Measurements from ENCODE around the gene RAB11B. TPM values are rescaled to one million over a fixed set of nuclear protein-coding genes. Genes with fewer than 3 reads are reported as not detected.

RAB11B gene
- total and polyA plus RNA-seq, 2 of the 13 experiments (the other 11 are each of a cell fraction or from before 2014, with no cell fraction given) = 6.0 to 28.4 TPM

DNA sequence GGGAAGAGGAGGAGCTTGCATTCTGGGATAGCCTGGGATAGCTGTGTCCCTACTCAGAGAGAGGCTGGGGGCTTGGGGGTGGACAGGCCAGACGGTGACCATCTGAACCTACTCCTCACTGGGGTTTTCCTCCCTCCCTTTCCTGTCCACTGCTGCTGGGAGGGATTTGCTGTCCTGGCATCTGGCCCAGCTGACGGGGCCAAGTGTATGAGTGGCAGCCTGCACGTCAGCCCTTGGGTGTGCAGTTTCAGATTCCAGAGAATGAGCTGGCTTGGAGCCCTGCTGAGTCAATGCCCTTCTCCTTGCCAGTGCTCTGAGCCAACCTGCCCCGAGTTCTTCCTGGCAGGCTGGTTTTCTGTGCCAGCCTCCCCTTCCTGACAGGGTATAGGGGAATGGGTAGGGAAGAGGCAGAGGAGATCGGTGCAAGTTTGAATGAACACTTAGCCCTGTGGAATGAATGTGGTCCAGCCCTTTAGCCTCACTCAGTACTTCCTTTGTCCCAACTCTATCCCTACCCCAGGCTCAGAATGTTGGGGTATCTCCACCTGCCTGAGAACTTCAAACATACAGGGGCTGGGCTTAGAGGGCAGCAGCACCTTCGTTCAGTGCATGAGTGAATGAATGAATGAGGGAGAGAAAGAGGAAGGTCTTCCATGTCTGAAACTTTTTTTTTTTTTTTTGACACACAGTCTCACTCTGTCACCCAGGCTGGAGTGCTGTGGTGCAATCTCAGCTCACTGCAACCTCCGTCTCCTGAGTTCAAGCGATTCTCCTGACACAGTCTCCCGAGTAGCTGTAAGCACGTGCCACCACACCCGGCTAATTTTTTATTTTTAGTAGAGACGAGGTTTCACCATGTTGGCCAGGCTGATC, 28.0 kb upstream of the RAB11B start (continued):
- TF ChIP-seq ZNF607 (CRISPR knock-in tag; IDR thresholded peaks at IDR 0.05; ENCODE audit: borderline replicate concordance) (0 out of 2 replicates have a peak, but pooled peaks have one; percentile 31), MIXL1 (CRISPR knock-in tag; IDR thresholded peaks at IDR 0.05) (no peak), NKX3-1 (CRISPR knock-in tag; IDR thresholded peaks at IDR 0.05) (no peak), NFIC (IDR thresholded peaks at IDR 0.05; ENCODE audit: low read length) (peak; percentile 35; the same call in 1 of the 2 replicates), ZNF512B (CRISPR knock-in tag; IDR thresholded peaks at IDR 0.05; ENCODE audit: borderline replicate concordance) (no peak), ZNF296 (CRISPR knock-in tag; conservative IDR thresholded peaks at IDR 0.05) (no peak), ZNF777 (CRISPR knock-in tag; IDR thresholded peaks at IDR 0.05) (no peak), ZNF180 (CRISPR knock-in tag; IDR thresholded peaks at IDR 0.05; ENCODE audit: borderline replicate concordance, low read depth) (no peak), NFKBIZ (CRISPR knock-in tag; IDR thresholded peaks at IDR 0.05) (no peak), SAFB2 (CRISPR knock-in tag; IDR thresholded peaks at IDR 0.05; ENCODE audit: borderline replicate concordance, low read depth) (no peak), FOXC1 (CRISPR knock-in tag; IDR thresholded peaks at IDR 0.05; ENCODE audit: borderline replicate concordance) (0 out of 2 replicates have a peak, but pooled peaks have one; percentile 19), ZMYM4 (CRISPR knock-in tag; IDR thresholded peaks at IDR 0.05) (0 out of 2 replicates have a peak, but pooled peaks have one; percentile 21), ZNF720 (CRISPR knock-in tag; IDR thresholded peaks at IDR 0.05) (no peak), TP53 (CRISPR knock-in tag; conservative IDR thresholded peaks at IDR 0.05) (no peak), BORCS8-MEF2B (CRISPR knock-in tag; IDR thresholded peaks at IDR 0.05) (no peak), HMGA1 (CRISPR knock-in tag; conservative IDR thresholded peaks at IDR 0.05) (no peak), MYNN (CRISPR knock-in tag; IDR thresholded peaks at IDR 0.05; ENCODE audit: low read depth) (no peak), ARNT (IDR thresholded peaks at IDR 0.05) (no peak), ZFP1 (CRISPR knock-in tag; IDR thresholded peaks at IDR 0.05) (no peak)
- TF ChIP-seq, protein P1, sequence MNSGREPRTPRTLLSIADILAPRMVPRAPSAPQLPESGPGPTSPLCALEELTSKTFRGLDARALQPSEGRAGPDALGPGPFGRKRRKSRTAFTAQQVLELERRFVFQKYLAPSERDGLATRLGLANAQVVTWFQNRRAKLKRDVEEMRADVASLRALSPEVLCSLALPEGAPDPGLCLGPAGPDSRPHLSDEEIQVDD (CRISPR knock-in tag; IDR thresholded peaks at IDR 0.05; ENCODE audit: borderline replicate concordance) = no peak
- TF ChIP-seq, protein P2, sequence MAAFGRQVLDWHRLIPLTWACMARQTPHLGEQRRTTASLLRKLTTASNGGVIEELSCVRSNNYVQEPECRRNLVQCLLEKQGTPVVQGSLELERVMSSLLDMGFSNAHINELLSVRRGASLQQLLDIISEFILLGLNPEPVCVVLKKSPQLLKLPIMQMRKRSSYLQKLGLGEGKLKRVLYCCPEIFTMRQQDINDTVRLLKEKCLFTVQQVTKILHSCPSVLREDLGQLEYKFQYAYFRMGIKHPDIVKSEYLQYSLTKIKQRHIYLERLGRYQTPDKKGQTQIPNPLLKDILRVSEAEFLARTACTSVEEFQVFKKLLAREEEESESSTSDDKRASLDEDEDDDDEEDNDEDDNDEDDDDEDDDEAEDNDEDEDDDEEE (CRISPR knock-in tag; IDR thresholded peaks at IDR 0.05) = no peak
- TF ChIP-seq, protein P3, sequence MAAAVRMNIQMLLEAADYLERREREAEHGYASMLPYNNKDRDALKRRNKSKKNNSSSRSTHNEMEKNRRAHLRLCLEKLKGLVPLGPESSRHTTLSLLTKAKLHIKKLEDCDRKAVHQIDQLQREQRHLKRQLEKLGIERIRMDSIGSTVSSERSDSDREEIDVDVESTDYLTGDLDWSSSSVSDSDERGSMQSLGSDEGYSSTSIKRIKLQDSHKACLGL (CRISPR knock-in tag; IDR thresholded peaks at IDR 0.05) = no peak
- TF ChIP-seq, protein P4, sequence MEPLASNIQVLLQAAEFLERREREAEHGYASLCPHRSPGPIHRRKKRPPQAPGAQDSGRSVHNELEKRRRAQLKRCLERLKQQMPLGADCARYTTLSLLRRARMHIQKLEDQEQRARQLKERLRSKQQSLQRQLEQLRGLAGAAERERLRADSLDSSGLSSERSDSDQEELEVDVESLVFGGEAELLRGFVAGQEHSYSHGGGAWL (CRISPR knock-in tag; IDR thresholded peaks at IDR 0.05) = no peak
